Upper lobe of left lung (tissue), 4 donors: Measurements from ENCODE around the gene GYS2.

ENCODE experiments used
- CTCF ChIP-seq, 6 experiments: fragments of 450-650 bp in 4 of 6; fragments of 200-600 bp in 2 of 6; sonication (generic) in 2 of 6; IDR thresholded peaks; one replicate each; pipeline ENCODE4 v1.5.1; 2016 to 2019; ENCODE audit warnings: antibody characterized with exemption in 6 of 6
- POLR2A ChIP-seq, 4 donors: fragments of 450-650 bp; IDR thresholded peaks; one replicate each; pipeline ENCODE4 v1.5.1; 2016 to 2017; ENCODE audit warnings: antibody characterized with exemption in 4 of 4, mild to moderate bottlenecking in 2 of 4

- TF ChIP-seq POLR2A (IDR thresholded peaks at IDR 0.05) (no peak), CTCF (IDR thresholded peaks at IDR 0.05) (no peak)
Observed at GRCh38 chr12:21598651-21599050, 6.0 kb downstream of the GYS2 start.
